Epithelial cell of esophagus (primary cell): ENCODE data around the gene F2RL3.

ENCODE experiments used
- DNase-seq: peaks from one replicate; pipeline ENCODE4 v3.0.0; 2010; ENCODE audit warnings: low read depth
- H3K4me3 ChIP-seq: 2 replicates; pipeline ENCODE4 v1.5.1; 2011; ENCODE audit warnings: mild to moderate bottlenecking, low read length, control low read depth
- CTCF ChIP-seq: IDR thresholded peaks from 2 replicates; pipeline ENCODE4 v1.5.1; 2011; ENCODE audit warnings: low read depth, mild to moderate bottlenecking, low read length, control low read depth, inconsistent platforms; ENCODE audit not compliant: insufficient read depth; ENCODE audit errors: missing control alignments

The F2RL3 gene

GRCh38 chr19:16914421-16914820, 25.6 kb downstream of the F2RL3 start:
- no peak for DNase-seq
- TF ChIP-seq CTCF, result no peak
- no peak overlapping the region for H3K4me3 ChIP-seq

GRCh38 chr19:16915135-16915534, 26.3 kb downstream of the F2RL3 start:
- no peak overlapping the region for H3K4me3 ChIP-seq
- DNase-seq, result no peak
- TF ChIP-seq CTCF, result no peak

DNA sequence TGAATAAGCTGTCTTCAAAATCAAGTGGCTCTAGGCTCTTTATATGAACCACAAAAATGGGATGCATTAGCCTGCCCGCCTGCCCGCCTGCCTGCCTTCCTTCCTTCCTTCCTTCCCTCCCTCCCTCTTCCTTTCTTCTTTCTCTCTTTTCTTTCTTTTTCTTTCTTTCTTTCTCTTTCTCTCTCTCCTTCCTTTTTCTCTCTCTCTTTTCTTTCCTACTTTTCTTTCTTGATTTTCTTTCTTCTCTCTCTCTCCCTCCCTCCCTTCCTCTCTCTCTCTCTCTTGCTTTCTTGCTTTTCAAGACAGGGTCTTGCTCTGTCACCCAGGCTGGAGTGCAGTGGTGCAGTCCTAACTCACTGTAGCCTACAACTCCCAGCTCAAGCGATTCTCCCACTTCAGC, 26.9 kb downstream of the F2RL3 start:
- no peak overlapping the region for H3K4me3 ChIP-seq
- no peak for DNase-seq
- no peak for TF ChIP-seq CTCF

- DNase-seq, result no peak
- no peak overlapping the region for H3K4me3 ChIP-seq
- TF ChIP-seq CTCF, result no peak
These were observed 28.6 kb downstream of the F2RL3 start for GRCh38 chr19:16917401-16917800.

DNA sequence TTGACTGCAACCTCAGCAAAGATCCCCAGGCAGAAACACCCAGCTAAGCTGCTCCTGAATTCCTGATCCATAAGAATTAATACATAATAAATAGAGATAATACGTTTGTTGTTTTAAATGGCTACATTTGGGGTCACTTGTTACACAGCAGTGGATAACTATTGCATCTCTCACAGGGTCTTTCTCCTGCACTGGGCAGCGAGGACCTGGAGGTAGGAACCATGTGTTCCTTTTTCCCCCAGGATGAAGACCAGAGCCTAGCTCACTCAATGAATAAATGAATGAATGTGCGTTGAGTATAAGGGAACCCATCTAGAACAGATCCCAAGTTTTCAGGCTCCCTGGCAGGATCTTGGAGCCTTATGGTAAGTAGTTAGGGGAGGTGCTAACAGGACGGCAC, 30.7 kb downstream of the F2RL3 start:
- H3K4me3 ChIP-seq, result no peak overlapping the region
- no peak for DNase-seq
- TF ChIP-seq CTCF, result no peak

DNA sequence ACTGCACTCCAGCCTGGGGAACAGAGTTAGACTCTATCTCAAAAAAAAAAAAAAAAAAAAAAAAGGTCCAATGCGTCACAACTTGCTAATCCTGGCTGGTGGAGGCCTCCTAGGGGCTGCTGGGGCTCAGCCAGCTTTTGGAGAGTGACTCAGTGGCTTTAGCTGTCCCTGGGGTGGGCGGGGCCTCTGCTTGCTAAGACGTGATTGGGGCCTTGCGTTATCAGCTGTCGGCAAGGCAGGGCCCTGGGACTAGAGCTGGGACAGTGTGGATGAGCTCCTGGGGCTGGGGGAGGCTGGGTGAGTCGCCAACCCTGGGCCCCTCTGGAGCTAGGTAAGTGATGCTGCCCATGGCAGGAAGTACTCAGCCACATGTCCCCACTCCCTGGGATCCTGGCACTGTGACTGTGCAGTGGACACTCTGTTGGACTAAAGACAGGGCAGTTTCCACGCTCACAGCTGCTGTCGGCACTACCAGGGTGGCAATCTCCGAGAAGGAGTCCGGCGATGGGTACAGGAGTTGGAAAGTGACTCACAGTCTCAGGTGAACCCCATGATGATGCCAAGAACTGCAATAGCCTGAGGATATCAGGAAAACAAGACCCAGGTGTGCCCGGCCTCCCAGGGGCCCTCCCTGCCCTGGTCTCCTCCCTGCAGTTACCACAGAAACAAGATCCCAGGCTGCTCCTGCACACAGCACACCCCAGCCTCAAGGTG, 32.2 kb downstream of the F2RL3 start:
- peak; percentile 98 for DNase-seq
- H3K4me3 ChIP-seq, result peak overlapping the region; percentile 9
- TF ChIP-seq CTCF, result no peak
